Right cardiac atrium (tissue), 5 donors: Measurements from ENCODE around the gene TAF3. TPM values are rescaled to one million over a fixed set of nuclear protein-coding genes. Genes with fewer than 3 reads are reported as not detected.
"Not testable (repeated sequence)": the region's sequence is repeated elsewhere in the genome, so short reads cannot be mapped to it uniquely, and the experiment has no call there.

Source experiments
- ATAC-seq, 2 donors: fragments of 200-7000 bp; cut with Tn5 transposase; one replicate each; pipeline versions ENCODE4 v1.8.0 to v1.9.1; 2020; ENCODE audit warnings: moderate library complexity in 2 of 2, mild to moderate bottlenecking in 1 of 2
- DNase-seq, 3 donors: peaks; one replicate each; pipeline ENCODE4 v3.0.0-alpha.2; 2020
- H3K27ac ChIP-seq: one replicate; pipeline ENCODE4 v1.5.1; 2013; ENCODE audit warnings: mild to moderate bottlenecking, low read length, control low read depth, moderate library complexity
- H3K27me3 ChIP-seq: one replicate; pipeline ENCODE4 v1.6.1; 2013; ENCODE audit not compliant: control insufficient read depth, insufficient read depth
- H3K4me1 ChIP-seq: one replicate; pipeline ENCODE4 v1.6.1; 2013; ENCODE audit warnings: low read length; ENCODE audit not compliant: control insufficient read depth, insufficient read depth
- H3K4me3 ChIP-seq: one replicate; pipeline ENCODE4 v1.5.1; 2013; ENCODE audit warnings: low read length, control low read depth
- H3K9me3 ChIP-seq: one replicate; pipeline ENCODE4 v1.6.1; 2013; ENCODE audit warnings: low read length; ENCODE audit not compliant: control insufficient read depth
- WGBS: extraction: QIAGEN DNeasy Blood & Tissue Kit; methylation state at CpG from one replicate; pipeline ENCODE4 v1.1.7; 2013; 5-methylcytosine and 5-hydroxymethylcytosine counted together
- intact Hi-C, 4 donors: fragments of 100-400 bp; cut with DNase I; formaldehyde crosslinking; loops; one replicate each; pipeline versions ENCODE4 v1.11.0 to v1.14.0; 2022 to 2023
- polyA plus RNA-seq: library from polyadenylated mRNA; stranded (reverse); fragments of 200-250 nt; gene quantifications from one replicate; pipeline ENCODE4 v1.2.3, GENCODE V29; 2013
- total RNA-seq, 4 donors: library from RNA; stranded (reverse); fragmentation: NEBNext Ultra II Directional; extraction: Animal tissue kit (Norgen Biotek cat#: 25700); gene quantifications; one replicate each; pipeline ENCODE4 v1.2.1, GENCODE V29; 2021
- donor health status: healthy with polysubstance abuse.
- donor health status: DM: no; HTN: yes; CAD: no.
- donor health status: DM: no; HTN: no; CAD: no.
- donor health status: DM: no; HTN: yes; CAD: no; lungs with severe emphysema.
- donor health status: DM: yes; HTN: yes; CAD: no.

The TAF3 gene
- total and polyA plus RNA-seq, 5 donors, result 4.7 to 11.3 (median 8.9) TPM

DNA sequence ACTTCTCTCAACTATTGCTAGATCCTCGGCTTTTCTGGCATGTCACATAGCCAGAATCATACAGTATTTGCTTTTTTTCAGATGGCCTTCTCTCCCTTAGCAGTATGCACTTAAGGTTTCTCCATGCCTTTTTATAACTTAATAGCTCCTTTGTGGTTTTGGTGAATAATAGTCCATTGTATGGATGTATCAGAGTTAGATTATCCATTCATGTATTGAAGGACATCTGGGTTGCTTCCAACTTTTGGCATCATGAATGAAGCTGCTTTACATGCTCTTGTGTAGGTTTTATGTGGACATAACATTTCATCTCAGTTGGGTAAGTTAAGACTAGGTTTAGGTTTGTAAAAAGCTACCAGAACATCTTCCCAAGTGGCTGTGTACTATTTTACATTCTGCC, 25.8 kb upstream of the TAF3 start:
- ATAC-seq, result no peak
- Histone ChIP-seq H3K27me3 (no peaks in the 10 kb centered on the region), H3K27ac (no peak overlapping the region), H3K4me3 (no peak overlapping the region), H3K9me3 (no peaks in the 10 kb centered on the region), H3K4me1 (peaks cover 6% of the 10 kb centered on the region)
- WGBS, result 69% methylated on average over 1 of the region's 1 CpG
- DNase-seq, result no peak
- intact Hi-C loops, result no loop called here

DNA sequence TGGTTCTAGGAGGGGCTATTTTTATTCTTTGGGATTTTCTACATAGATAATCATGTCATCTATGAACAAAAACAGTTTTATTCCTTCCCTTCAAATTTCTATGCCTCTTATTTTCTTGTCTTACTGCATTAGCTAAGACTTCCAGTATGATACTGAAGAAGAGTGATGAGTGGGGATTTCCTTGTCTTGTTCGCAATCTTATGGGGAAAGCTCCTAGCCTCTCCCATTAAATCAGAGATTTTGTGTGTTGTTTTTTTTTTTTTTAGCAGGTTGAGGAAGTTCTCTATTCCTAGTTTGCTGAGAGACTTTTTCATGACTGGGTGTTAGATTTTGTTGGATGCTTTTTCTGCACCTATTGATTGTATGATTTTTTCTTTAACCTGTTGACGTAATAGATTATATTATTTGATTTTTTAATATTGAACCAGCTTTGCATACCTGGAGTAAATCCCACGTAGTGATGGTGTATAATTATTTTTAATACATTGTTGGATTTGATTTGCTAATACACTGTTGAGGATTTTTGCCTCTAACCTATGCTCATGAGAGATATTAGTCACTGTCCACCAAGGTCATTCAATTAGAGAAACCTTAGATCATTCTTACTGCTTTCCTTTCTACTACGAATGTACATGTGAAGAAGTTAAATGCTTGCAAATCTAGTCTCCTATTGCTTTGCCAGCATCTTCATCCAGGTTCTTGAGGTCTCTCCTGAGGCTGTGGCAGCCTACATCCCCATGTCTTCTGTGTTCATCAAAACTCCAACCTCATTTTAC, 23.9 kb upstream of the TAF3 start:
- H3K27ac ChIP-seq, result peak overlapping the region; percentile 64
- intact Hi-C loops, result no loop called here

DNA sequence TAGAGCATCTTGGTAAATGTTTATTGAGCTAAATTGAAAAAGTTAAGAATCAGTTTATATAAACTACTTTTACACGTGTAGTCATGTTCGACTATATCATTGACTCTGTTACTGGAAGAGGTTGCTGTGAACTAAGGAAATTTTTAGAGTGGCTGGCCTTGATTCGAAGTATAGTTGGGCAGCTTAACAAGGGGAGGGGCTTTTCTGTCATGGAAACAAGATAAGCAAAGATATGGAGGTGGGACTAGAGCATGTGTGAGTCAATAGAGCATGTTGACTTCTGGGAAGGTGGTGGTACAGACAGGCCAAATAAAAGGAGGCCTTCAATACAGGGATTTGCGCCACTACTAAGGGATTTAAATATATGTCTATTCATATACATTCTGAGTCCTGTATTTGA, 22.7 kb upstream of the TAF3 start:
- H3K4me1 ChIP-seq, result peaks cover 4% of the 10 kb centered on the region
- no peaks in the 10 kb centered on the region for H3K9me3 ChIP-seq
- WGBS, result 38% methylated on average over 4 of the region's 4 CpGs
- peak overlapping the region; percentile 37 for H3K27ac ChIP-seq
- no peak for DNase-seq
- H3K4me3 ChIP-seq, result no peak overlapping the region
- intact Hi-C loops, result no loop called here
- ATAC-seq, result peak; percentile 92 to 95
- no peaks in the 10 kb centered on the region for H3K27me3 ChIP-seq

More for the DNA sequence above, 23.9 kb upstream of the TAF3 start:
- Histone ChIP-seq H3K27me3 (no peaks in the 10 kb centered on the region), H3K4me1 (peaks cover 5% of the 10 kb centered on the region), H3K9me3 (no peaks in the 10 kb centered on the region), H3K4me3 (no peak overlapping the region)
- ATAC-seq, result no peak
- WGBS, result 78% methylated on average over 4 of the region's 4 CpGs
- no peak for DNase-seq

DNA sequence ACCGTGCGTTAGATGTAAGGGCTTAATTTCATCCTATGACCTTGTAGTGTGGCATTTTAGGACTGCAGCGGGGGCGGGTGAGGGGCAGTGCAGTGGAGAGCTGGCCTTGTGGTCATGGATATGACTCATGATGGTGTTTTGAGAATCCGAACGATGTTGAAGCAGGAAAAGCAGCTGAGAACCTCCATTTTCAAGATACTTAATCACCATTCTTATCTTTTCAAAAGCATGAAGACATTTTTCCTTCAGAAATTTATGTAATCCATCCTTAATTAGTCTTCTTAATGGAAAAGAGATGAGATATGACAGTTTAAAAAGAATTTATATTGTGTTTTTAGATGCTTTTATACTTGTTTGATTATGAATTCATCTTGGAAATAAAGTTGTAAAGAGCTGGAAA, 20.7 kb upstream of the TAF3 start:
- no peak overlapping the region for H3K27ac ChIP-seq
- H3K4me3 ChIP-seq, result no peak overlapping the region
- no peaks in the 10 kb centered on the region for H3K27me3 ChIP-seq
- peaks cover 4% of the 10 kb centered on the region for H3K4me1 ChIP-seq
- intact Hi-C loops, result no loop called here
- WGBS, result 47% methylated on average over 6 of the region's 6 CpGs
- H3K9me3 ChIP-seq, result no peaks in the 10 kb centered on the region
- ATAC-seq (peak in 1 of 2 donors; percentile 60), DNase-seq (peak in 1 of 3 donors; percentile 44)

DNA sequence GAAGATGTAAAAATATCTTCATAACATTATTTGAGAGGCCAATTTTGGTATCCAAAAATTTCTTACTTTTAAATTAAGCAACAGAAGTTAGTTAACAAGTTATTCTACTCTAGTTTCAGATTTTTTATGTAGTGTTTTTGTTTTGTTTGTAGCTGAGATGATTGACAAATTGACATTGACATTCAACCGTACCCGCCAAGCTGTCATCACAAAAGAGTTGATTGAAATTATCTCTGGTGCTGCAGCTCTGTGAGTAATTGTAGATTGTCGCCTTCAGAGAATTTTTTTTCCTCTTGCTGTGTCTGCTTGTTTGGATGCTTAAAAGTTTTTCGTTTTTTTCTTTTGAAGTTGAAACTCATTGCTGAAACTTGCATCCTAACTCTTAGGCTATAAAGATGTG, 15.7 kb upstream of the TAF3 start:
- DNase-seq (no peak), ATAC-seq (no peak)
- peaks cover 2% of the 10 kb centered on the region for H3K4me1 ChIP-seq
- no peaks in the 10 kb centered on the region for H3K27me3 ChIP-seq
- no peak overlapping the region for H3K4me3 ChIP-seq
- no peaks in the 10 kb centered on the region for H3K9me3 ChIP-seq
- intact Hi-C loops, result no loop called here
- WGBS, result 70% methylated on average over 4 of the region's 4 CpGs
- H3K27ac ChIP-seq, result no peak overlapping the region

DNA sequence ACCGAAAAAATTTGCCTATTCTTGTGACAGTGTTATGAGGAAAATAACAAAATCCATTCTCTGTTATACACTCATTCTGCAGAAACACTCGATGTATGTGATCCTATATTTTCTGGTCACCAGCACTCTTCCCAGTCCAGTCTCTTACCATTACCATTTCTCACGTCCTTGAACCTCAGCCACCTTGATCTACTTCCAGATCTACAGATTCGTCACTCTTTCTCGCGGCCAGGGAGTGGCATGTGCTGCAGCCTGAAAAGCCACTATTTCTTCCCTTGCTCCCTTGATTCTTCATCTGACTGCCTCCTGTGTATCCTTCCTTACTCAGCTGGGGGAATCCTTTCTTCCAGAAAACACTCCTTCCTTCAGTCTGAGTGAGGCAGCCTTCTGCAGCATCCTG, 14.1 kb upstream of the TAF3 start:
- intact Hi-C loops, result no loop called here
- Histone ChIP-seq H3K27me3 (no peaks in the 10 kb centered on the region), H3K4me3 (no peak overlapping the region), H3K4me1 (peaks cover 2% of the 10 kb centered on the region), H3K27ac (no peak overlapping the region), H3K9me3 (no peaks in the 10 kb centered on the region)
- 81% methylated on average over 6 of the region's 6 CpGs for WGBS
- ATAC-seq (no peak), DNase-seq (no peak)

DNA sequence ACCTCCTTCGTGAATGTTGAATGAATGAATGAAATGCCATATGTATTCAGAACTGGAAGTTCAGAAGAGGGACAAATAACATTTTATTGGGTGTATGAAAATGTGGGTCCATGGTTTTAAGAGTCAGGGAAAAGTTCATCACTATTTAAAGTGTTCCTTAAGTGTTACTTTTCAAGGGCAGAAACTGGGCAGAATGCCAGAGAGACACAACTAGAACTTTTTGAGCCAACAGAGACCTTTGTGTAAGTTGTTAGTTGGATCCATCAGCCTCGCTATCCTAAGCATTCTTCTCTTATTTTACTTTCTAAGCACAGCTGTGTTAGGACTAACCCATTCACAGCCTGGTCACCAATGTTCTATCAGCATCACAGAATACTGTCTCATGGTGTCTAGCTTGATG, 13.6 kb upstream of the TAF3 start:
- intact Hi-C loops, result no loop called here
- 56% methylated on average over 2 of the region's 2 CpGs for WGBS

DNA sequence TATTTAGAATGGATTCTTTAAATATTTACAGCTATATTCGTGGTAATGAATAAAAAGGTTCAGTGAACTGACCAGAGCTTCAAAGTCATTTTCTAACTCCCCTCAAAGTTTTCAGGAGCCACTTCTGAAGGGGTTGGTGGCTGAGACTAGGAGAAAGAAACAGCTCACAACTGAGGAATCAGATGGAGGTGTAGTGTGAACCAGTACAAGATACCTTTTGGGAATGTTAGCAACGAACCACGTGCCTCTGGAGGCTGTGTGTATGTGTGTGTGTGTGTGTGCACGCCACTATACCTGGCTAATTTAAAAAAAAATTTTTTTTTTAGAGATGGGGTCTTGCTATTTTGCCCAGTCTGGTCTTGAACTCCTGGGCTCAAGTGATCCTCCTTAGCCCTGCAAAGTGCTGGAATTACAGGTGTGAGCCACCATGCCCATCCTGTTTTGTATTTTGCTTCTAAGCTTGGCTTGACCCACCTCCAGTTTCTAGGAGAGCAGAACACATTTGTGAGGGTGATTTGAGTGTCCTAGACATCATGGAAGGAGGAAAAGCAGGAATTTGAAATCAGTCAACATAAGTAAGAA, 9.5 kb upstream of the TAF3 start:
- Histone ChIP-seq H3K4me3 (no peak overlapping the region), H3K27me3 (no peaks in the 10 kb centered on the region), H3K27ac (no peak overlapping the region), H3K9me3 (no peaks in the 10 kb centered on the region), H3K4me1 (no peaks in the 10 kb centered on the region)
- WGBS, result 76% methylated on average over 4 of the region's 4 CpGs
- ATAC-seq, result no peak
- DNase-seq, result no peak
- intact Hi-C loops, result no loop called here

More for the DNA sequence above, 13.6 kb upstream of the TAF3 start:
- DNase-seq (no peak), ATAC-seq (no peak)
- peaks cover 2% of the 10 kb centered on the region for H3K4me1 ChIP-seq
- no peak overlapping the region for H3K27ac ChIP-seq
- no peaks in the 10 kb centered on the region for H3K27me3 ChIP-seq
- H3K4me3 ChIP-seq, result no peak overlapping the region
- H3K9me3 ChIP-seq, result no peaks in the 10 kb centered on the region

DNA sequence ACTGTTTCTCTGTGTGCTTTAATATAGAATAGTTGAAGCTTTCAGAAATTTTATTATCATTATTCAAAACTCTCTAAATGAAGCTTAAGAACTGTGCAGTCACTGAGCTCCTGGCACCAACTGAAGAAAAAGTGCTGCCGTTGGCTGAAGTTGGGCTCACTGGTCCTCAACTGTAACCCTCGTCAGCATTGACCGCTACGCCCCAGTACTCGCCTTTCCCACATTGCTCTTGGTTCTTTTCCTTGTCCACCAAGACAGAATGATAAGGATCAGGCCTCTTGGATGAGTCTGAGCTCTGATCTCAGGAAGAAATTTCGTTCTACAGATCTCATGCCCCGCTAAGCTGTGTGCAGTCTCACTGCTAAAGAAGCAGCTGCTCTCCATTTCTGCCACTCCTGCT, 7.9 kb upstream of the TAF3 start:
- intact Hi-C loops, result no loop called here
- 79% methylated on average over 7 of the region's 7 CpGs for WGBS
- no peak for DNase-seq

DNA sequence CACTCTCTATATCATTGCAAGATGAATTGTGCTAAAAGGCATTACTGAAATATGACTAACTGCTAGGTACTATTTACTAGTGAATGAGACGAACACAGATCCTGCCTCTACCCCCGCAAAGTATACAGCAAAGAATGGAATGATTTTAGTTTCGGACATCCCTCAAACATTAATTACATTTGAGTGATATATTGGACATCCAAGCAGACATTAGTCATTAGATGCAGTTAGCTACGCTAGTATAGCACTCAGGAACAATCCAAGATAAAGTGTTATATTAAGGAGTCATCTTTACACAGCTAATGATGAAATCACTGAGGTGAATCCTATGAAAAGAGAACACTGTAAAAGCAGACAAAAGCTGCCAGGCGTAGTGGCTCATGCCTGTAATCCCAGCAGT, 7.3 kb upstream of the TAF3 start:
- Histone ChIP-seq H3K4me1 (no peaks in the 10 kb centered on the region), H3K4me3 (no peak overlapping the region), H3K9me3 (no peaks in the 10 kb centered on the region), H3K27ac (no peak overlapping the region), H3K27me3 (no peaks in the 10 kb centered on the region)
- WGBS, result 86% methylated on average over 5 of the region's 5 CpGs
- intact Hi-C loops, result no loop called here
- ATAC-seq (no peak), DNase-seq (no peak)

More for the DNA sequence above, 7.9 kb upstream of the TAF3 start:
- Histone ChIP-seq H3K27ac (no peak overlapping the region), H3K9me3 (no peaks in the 10 kb centered on the region), H3K27me3 (no peaks in the 10 kb centered on the region), H3K4me1 (no peaks in the 10 kb centered on the region), H3K4me3 (no peak overlapping the region)
- no peak for ATAC-seq

DNA sequence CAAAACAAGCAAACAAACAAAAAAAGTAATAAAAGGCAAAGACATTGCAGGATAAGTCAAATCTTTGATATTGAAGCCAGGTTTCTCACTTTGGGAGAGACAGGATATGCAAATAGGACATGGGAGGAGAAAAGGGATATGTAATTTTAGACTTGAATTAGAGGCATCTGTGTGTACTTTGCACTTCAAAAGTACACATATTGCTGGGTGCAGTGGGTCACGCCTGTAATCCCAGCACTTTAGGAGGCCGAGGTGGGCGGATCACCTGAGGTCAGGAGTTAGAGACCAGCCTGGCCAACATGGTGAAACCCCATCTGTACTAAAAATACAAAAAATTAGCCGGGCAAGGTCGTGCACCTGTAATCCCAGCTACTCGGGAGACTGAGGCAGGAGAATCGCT, 6.6 kb upstream of the TAF3 start:
- H3K27me3 ChIP-seq, intact Hi-C loops, H3K27ac ChIP-seq, H3K9me3 ChIP-seq, ATAC-seq, DNase-seq, H3K4me1 ChIP-seq, H3K4me3 ChIP-seq: not testable (repeated sequence)
- WGBS, result 75% methylated on average over 7 of the region's 7 CpGs
